ENCODE measurements around the gene CRABP1.

The CRABP1 gene

DNA sequence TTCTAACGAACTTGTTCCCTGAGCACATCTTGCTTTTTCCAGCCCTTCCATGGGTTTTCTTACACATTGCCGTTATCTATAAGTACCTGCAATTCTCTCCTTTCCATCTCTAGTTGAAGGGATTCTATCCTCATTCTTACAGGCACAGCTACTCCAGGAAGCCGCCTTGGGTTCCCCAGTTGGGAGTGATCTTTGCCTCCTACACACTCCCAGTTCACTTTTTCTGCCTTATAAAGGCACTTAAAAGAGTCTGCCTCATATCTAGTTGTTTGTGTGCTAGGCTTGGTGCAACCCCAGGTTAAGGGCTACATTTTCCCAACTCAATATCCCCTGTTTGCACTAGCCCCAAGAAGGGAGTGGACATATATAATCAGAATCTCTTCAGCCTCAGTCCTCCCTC is 53.9 kb downstream of the CRABP1 start:
- TF ChIP-seq, protein P1, sequence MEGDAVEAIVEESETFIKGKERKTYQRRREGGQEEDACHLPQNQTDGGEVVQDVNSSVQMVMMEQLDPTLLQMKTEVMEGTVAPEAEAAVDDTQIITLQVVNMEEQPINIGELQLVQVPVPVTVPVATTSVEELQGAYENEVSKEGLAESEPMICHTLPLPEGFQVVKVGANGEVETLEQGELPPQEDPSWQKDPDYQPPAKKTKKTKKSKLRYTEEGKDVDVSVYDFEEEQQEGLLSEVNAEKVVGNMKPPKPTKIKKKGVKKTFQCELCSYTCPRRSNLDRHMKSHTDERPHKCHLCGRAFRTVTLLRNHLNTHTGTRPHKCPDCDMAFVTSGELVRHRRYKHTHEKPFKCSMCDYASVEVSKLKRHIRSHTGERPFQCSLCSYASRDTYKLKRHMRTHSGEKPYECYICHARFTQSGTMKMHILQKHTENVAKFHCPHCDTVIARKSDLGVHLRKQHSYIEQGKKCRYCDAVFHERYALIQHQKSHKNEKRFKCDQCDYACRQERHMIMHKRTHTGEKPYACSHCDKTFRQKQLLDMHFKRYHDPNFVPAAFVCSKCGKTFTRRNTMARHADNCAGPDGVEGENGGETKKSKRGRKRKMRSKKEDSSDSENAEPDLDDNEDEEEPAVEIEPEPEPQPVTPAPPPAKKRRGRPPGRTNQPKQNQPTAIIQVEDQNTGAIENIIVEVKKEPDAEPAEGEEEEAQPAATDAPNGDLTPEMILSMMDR (IDR thresholded peaks at IDR 0.05), result no peak

GRCh38 chr15:78394981-78395616 is 54.9 kb downstream of the CRABP1 start:
- TF ChIP-seq, protein P1 (IDR thresholded peaks at IDR 0.05), result no peak

GRCh38 chr15:78396186-78396814 is 56.1 kb downstream of the CRABP1 start:
- TF ChIP-seq, protein P1 (IDR thresholded peaks at IDR 0.05), result no peak

GRCh38 chr15:78396976-78397375 is 56.8 kb downstream of the CRABP1 start:
- TF ChIP-seq, protein P1 (IDR thresholded peaks at IDR 0.05), result peak; percentile 77

DNA sequence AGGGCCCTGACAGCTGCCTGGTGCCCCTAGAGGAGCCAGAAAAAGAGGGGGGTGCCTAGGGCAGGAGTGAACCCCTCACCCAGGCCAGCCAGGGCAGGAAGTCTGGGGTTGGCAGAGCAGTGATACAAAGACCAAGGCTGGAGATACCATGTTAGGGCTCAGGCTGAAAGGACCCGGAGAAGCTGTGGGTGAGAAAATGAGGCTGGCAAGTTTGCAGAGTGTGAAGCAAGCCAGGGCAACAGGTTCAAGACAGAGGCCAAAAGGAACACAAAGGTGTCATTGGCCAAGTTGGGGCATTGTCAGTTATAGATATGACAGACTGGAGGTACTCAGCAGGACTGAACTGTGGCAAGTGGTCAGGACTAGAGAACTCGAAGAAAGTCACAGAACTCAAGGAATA is 57.2 kb downstream of the CRABP1 start:
- TF ChIP-seq, protein P1 (IDR thresholded peaks at IDR 0.05), result no peak
